GM18502 (cell line): Measurements from ENCODE around the gene RNF17.

Experiments used
- ATAC-seq: cut with Tn5 transposase; IDR thresholded peaks from one replicate; pipeline ENCODE4 v1.9.1; 2021; ENCODE audit warnings: mild to moderate bottlenecking; ENCODE audit not compliant: unreplicated experiment, poor library complexity

RNF17 gene

GRCh38 chr13:24854311-24854710, 90.3 kb downstream of the RNF17 start:
- ATAC-seq = no peak

GRCh38 chr13:24858953-24859352, 95.0 kb downstream of the RNF17 start:
- no peak for ATAC-seq

GRCh38 chr13:24860770-24861169, 96.8 kb downstream of the RNF17 start:
- no peak for ATAC-seq

- ATAC-seq = no peak
Observed at GRCh38 chr13:24861617-24862362, 97.8 kb downstream of the RNF17 start.

- no peak for ATAC-seq
Observed at GRCh38 chr13:24863748-24864540, 100.0 kb downstream of the RNF17 start.

GRCh38 chr13:24864579-24864978, 100.6 kb downstream of the RNF17 start:
- ATAC-seq = no peak

- no peak for ATAC-seq
Observed at GRCh38 chr13:24865163-24865953, 101.4 kb downstream of the RNF17 start.

- ATAC-seq = no peak
Observed at GRCh38 chr13:24866488-24866887, 102.5 kb downstream of the RNF17 start.

- ATAC-seq = no peak
Observed at GRCh38 chr13:24868874-24869273, 104.9 kb downstream of the RNF17 start.

GRCh38 chr13:24870380-24870760, 106.4 kb downstream of the RNF17 start:
- no peak for ATAC-seq

- ATAC-seq = no peak
Observed at GRCh38 chr13:24875566-24875965, 111.6 kb downstream of the RNF17 start.

- no peak for ATAC-seq
Observed at GRCh38 chr13:24877531-24877930, 113.6 kb downstream of the RNF17 start.

GRCh38 chr13:24878340-24878739, 114.4 kb downstream of the RNF17 start:
- ATAC-seq = no peak

- no peak for ATAC-seq
Observed at GRCh38 chr13:24882665-24883064, 118.7 kb downstream of the RNF17 start.

GRCh38 chr13:24887759-24888158, 123.8 kb downstream of the RNF17 start:
- no peak for ATAC-seq

- no peak for ATAC-seq
Observed at GRCh38 chr13:24888291-24888931, 124.4 kb downstream of the RNF17 start.

GRCh38 chr13:24890256-24890655, 126.3 kb downstream of the RNF17 start:
- ATAC-seq = no peak

- ATAC-seq = no peak
Observed at GRCh38 chr13:24891476-24892108, 127.6 kb downstream of the RNF17 start.

GRCh38 chr13:24892829-24893228, 128.9 kb downstream of the RNF17 start:
- ATAC-seq = no peak

GRCh38 chr13:24893863-24894262, 129.9 kb downstream of the RNF17 start:
- ATAC-seq = no peak
